ENCODE data around the gene GAS5.

The GAS5 gene

DNA sequence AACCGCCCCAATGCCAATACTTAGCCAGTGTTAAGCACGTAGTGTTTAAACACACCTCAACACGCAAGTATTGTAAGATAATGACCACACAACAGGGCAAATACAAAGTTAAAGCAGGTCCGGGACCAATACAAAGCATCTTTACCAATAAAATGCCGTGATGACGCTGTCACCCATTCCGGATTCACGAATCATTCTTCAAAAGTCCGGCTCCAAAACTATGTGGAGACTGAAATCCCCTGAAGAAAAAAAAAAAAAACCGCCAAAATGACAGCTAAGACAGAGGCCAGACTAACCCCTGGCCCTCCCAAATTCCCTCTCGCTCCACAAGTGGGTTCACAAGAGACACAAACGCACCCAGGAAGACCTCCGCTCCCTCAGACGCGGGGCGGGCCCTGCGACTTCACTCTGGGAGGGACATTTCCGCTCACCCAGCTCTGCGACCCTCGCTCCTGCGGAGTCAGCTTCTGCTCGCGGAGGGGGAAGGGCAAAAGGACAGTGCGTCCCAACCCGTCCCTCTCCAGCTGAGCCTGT lies 43.9 kb downstream of the GAS5 start:
- no peak for DNase-seq

DNA sequence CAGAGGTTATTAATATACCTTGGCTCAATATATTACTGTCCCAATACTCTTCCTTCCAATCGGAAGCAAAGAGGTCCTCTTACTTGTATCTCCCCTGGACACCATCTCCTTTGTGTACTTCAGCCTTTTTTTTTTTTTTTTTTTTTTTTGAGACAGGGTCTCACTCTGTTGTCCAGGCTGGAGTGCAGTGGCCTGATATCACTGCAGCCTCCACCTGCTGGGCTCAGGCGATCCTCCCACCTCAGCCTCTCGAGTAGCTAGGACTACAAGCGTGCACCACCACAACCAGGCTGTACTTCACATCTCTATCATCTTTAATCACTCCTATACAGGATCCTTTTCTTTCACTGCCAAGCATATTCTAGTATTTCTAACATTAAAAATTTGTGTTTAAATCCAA lies 46.1 kb downstream of the GAS5 start:
- no peak for DNase-seq

DNA sequence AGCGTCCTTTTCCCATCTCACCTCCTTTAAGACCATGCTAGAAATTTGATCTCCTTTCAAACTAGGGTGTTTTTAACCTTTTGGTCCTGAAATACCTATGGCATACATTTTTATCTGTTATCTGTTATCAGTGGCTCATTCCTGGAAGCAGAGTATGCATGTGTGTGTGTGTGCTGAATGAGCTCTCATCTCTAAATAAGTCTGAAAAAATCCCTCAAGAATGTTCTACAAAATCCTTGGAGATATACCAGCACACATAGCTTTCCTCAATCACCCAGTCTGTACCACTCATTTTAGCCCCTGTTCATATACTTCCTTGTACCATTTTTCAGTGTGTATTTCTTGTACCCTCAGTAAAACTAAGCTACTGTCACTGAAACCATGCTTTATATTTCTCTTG lies 49.3 kb downstream of the GAS5 start:
- no peak for DNase-seq

Measured in NCI-H82 (cell line).